Upper lobe of left lung (tissue), 6 donors: ENCODE results near the gene PARP9. TPM values are rescaled to one million over a fixed set of nuclear protein-coding genes. Genes with fewer than 3 reads are reported as not detected.
A peak's percentile ranks its signal among the peaks of the same experiment; 100 is the strongest.

ENCODE experiments used
- ATAC-seq, 2 donors: fragments of 200-7000 bp; cut with Tn5 transposase; one replicate each; pipeline ENCODE4 v1.9.1; 2022; ENCODE audit warnings: mild to moderate bottlenecking in 2 of 2, moderate library complexity in 2 of 2; ENCODE audit not compliant: low FRiP score in 2 of 2
- DNase-seq, 2 donors: peaks; one replicate each; pipeline ENCODE4 v3.0.0-alpha.2; 2019 to 2020
- H3K27ac ChIP-seq, 4 donors: fragments of 200-600 bp; sonication (generic); one replicate each; pipeline ENCODE4 v1.5.1; 2016 to 2019
- H3K27me3 ChIP-seq, 4 donors: fragments of 200-600 bp; sonication (generic); one replicate each; pipeline ENCODE4 v1.5.1; 2017 to 2019
- H3K36me3 ChIP-seq, 4 donors: fragments of 200-600 bp; sonication (generic); one replicate each; pipeline ENCODE4 v1.5.1; 2016 to 2019
- H3K4me1 ChIP-seq, 4 donors: fragments of 200-600 bp; sonication (generic); one replicate each; pipeline ENCODE4 v1.5.1; 2018 to 2019
- H3K4me3 ChIP-seq, 4 donors: fragments of 200-600 bp; sonication (generic); one replicate each; pipeline ENCODE4 v1.5.1; 2017 to 2019; ENCODE audit warnings: mild to moderate bottlenecking in 2 of 4, moderate library complexity in 1 of 4
- H3K9me3 ChIP-seq, 4 donors: fragments of 200-600 bp; sonication (generic); one replicate each; pipeline ENCODE4 v1.5.1; 2018 to 2019
- EP300 ChIP-seq, 4 donors: sonication (generic); formaldehyde crosslinking; IDR thresholded peaks; one replicate each; pipeline ENCODE4 v1.5.1; 2017; ENCODE audit warnings: antibody characterized with exemption in 4 of 4, control low read depth in 2 of 4
- POLR2A ChIP-seq, 4 donors: fragments of 450-650 bp; IDR thresholded peaks; one replicate each; pipeline ENCODE4 v1.5.1; 2016 to 2017; ENCODE audit warnings: antibody characterized with exemption in 4 of 4, mild to moderate bottlenecking in 2 of 4
- POLR2AphosphoS5 ChIP-seq, 2 donors: sonication (generic); formaldehyde crosslinking; IDR thresholded peaks; one replicate each; pipeline ENCODE4 v1.5.1; 2017; ENCODE audit warnings: antibody characterized with exemption in 2 of 2
- WGBS, 2 donors: methylation state at CpG; one replicate each; pipeline ENCODE4 v1.1.5; 2017 to 2018; 5-methylcytosine and 5-hydroxymethylcytosine counted together
- total RNA-seq, 6 donors: library from RNA; depleted of rRNA in 4 of 6; stranded (reverse); fragments of >200 nt in 4 of 6; gene quantifications; one replicate each; pipeline versions ENCODE4 v1.1.0 to v1.2.1, GENCODE V29; 2016 to 2021
- TF ChIP-seq, protein P1 (sequence below), 6 experiments: fragments of 450-650 bp in 4 of 6; fragments of 200-600 bp in 2 of 6; sonication (generic) in 2 of 6; IDR thresholded peaks; one replicate each; pipeline ENCODE4 v1.5.1; 2016 to 2019; ENCODE audit warnings: antibody characterized with exemption in 6 of 6
- donor health status: DM: no; HTN: no; CAD: no; lungs with moderate emphysema.
- donor health status: DM: no; HTN: yes; CAD: no; lungs with severe emphysema.

Gene PARP9
- total RNA-seq, 6 donors from 2014 or later: 49.2 to 70.8 (median 58.0) TPM

DNA sequence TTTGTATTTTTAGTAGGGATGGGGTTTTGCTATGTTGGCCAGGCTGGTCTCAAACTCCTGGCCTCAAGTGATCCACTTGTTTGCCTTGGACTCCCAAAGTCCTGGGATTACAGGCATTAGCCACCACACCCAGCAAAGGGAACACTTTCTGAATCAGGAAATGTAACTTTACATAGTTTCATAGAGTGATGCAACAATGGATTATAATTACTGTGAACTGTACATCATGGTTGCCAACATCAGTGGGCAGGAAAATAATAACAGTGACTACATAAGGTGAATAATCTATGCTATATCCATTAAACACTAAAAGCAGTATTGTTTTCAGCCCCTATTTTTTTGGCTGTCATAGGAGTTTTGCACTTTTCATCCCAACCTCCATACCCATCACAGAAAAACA is 44.4 kb downstream of the PARP9 start:
- Histone ChIP-seq H3K36me3 (no peaks in the 10 kb centered on the region), H3K4me1 (peaks cover 0 to 4% (median 4%) of the 10 kb centered on the region in 4 donors), H3K27ac (no peak overlapping the region), H3K9me3 (no peaks in the 10 kb centered on the region), H3K4me3 (no peak overlapping the region), H3K27me3 (no peaks in the 10 kb centered on the region)
- TF ChIP-seq POLR2AphosphoS5 (IDR thresholded peaks at IDR 0.05) (no peak), EP300 (IDR thresholded peaks at IDR 0.05) (no peak), POLR2A (IDR thresholded peaks at IDR 0.05) (no peak)
- TF ChIP-seq, protein P1, sequence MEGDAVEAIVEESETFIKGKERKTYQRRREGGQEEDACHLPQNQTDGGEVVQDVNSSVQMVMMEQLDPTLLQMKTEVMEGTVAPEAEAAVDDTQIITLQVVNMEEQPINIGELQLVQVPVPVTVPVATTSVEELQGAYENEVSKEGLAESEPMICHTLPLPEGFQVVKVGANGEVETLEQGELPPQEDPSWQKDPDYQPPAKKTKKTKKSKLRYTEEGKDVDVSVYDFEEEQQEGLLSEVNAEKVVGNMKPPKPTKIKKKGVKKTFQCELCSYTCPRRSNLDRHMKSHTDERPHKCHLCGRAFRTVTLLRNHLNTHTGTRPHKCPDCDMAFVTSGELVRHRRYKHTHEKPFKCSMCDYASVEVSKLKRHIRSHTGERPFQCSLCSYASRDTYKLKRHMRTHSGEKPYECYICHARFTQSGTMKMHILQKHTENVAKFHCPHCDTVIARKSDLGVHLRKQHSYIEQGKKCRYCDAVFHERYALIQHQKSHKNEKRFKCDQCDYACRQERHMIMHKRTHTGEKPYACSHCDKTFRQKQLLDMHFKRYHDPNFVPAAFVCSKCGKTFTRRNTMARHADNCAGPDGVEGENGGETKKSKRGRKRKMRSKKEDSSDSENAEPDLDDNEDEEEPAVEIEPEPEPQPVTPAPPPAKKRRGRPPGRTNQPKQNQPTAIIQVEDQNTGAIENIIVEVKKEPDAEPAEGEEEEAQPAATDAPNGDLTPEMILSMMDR (IDR thresholded peaks at IDR 0.05): no peak
- ATAC-seq (no peak), DNase-seq (no peak)

DNA sequence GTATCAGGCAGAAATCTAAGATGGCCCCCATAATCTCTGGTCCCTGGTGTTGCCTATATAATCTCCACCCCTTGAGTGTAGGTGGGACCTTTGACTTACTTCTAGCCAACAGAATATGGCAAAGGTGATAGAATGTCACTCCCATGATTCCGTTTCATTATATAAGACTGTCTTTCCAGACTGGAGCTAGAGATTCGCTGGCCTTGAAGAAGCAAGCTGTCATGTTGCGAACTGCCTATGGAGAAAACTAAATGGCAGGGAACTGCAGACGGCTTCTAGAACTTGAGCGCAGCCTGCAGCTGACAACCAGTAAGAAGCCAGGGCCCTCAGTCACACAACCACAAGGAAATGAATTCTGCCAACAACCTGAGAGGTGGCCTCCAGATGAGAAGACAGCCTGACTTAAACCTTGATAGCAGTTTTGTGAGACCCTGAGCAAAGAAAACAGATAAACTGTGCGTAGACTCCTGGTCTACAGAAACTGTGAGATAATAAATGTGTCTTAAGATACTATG is 47.2 kb downstream of the PARP9 start:
- TF ChIP-seq, protein P1 (IDR thresholded peaks at IDR 0.05): no peak
- TF ChIP-seq EP300 (IDR thresholded peaks at IDR 0.05) (no peak), POLR2A (IDR thresholded peaks at IDR 0.05) (no peak), POLR2AphosphoS5 (IDR thresholded peaks at IDR 0.05) (no peak)
- 91 to 93% methylated on average over 6 of the region's 6 CpGs for WGBS, 2 donors
- DNase-seq: no peak
- H3K4me3 ChIP-seq: no peak overlapping the region
- no peak for ATAC-seq
- H3K9me3 ChIP-seq: no peaks in the 10 kb centered on the region
- H3K4me1 ChIP-seq: peaks cover 10 to 23% (median 18%) of the 10 kb centered on the region in 4 donors
- H3K27me3 ChIP-seq: no peaks in the 10 kb centered on the region
- H3K27ac ChIP-seq: no peak overlapping the region
- no peaks in the 10 kb centered on the region for H3K36me3 ChIP-seq

DNA sequence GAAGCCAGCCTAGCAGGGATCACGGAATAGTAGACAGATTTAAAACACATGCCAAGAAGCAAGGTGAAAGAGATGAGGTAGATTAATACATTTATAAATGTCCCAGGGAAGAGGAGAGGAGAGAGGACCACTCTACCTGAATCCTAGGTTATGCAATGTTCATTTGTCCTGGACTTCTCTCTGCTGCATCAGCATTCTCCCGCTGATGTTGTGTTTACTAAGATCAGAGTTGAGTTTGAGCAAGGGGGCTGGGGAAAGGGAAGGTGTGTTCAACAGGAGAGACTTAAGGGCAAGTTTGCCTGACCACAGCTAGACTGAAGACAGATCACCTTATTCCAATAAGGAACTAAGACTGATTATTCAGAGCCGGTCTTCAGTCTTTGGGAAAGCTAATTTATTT is 48.2 kb downstream of the PARP9 start:
- DNase-seq (no peak), ATAC-seq (no peak)
- no peak overlapping the region for H3K27ac ChIP-seq
- peaks cover 18 to 33% (median 25%) of the 10 kb centered on the region in 4 donors for H3K4me1 ChIP-seq
- H3K27me3 ChIP-seq: no peaks in the 10 kb centered on the region
- H3K36me3 ChIP-seq: no peaks in the 10 kb centered on the region
- TF ChIP-seq EP300 (IDR thresholded peaks at IDR 0.05): no peak
- TF ChIP-seq POLR2AphosphoS5 (IDR thresholded peaks at IDR 0.05): no peak
- H3K4me3 ChIP-seq: no peak overlapping the region
- 94 to 96% methylated on average over 3 of the region's 3 CpGs for WGBS, 2 donors
- no peaks in the 10 kb centered on the region for H3K9me3 ChIP-seq

DNA sequence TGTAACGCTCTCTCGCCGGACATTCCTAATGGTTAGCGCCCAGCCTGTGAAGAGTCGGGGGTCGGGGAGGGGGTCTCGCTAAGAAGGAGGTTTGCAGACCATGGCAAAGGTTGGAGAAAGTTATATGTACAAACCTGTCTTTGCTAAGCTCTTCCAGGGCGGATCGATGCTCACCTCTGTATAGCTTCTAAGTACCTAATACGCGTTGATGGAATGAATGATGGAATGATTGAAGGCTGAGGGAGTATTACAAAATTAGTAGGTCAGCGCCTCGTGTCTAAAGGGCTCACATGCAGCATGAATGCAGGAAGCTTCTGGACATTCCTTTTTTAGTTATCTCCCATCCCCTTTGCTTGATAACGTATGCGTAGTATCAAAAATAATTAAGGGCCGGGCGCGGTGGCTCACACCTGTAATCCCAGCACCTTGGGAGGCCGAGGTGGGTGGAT is 49.1 kb downstream of the PARP9 start:
- 37 to 45% methylated on average over 16 to 19 of the region's 19 CpGs for WGBS, 2 donors
- H3K27me3 ChIP-seq: no peaks in the 10 kb centered on the region
- H3K27ac ChIP-seq: peak overlapping the region; percentile 88 to 100 (median 98)
- no peaks in the 10 kb centered on the region for H3K9me3 ChIP-seq
- peaks cover 22 to 41% (median 27%) of the 10 kb centered on the region in 4 donors for H3K4me1 ChIP-seq
- ATAC-seq (no peak), DNase-seq (no peak)
- no peaks in the 10 kb centered on the region for H3K36me3 ChIP-seq
- peak overlapping the region in 3 of 4 donors; percentile 69 to 95 (median 87) for H3K4me3 ChIP-seq
- no peak for TF ChIP-seq POLR2AphosphoS5 (IDR thresholded peaks at IDR 0.05)
- TF ChIP-seq POLR2A (IDR thresholded peaks at IDR 0.05): no peak
- TF ChIP-seq, protein P1 (IDR thresholded peaks at IDR 0.05): no peak
- TF ChIP-seq EP300 (IDR thresholded peaks at IDR 0.05): no peak

DNA sequence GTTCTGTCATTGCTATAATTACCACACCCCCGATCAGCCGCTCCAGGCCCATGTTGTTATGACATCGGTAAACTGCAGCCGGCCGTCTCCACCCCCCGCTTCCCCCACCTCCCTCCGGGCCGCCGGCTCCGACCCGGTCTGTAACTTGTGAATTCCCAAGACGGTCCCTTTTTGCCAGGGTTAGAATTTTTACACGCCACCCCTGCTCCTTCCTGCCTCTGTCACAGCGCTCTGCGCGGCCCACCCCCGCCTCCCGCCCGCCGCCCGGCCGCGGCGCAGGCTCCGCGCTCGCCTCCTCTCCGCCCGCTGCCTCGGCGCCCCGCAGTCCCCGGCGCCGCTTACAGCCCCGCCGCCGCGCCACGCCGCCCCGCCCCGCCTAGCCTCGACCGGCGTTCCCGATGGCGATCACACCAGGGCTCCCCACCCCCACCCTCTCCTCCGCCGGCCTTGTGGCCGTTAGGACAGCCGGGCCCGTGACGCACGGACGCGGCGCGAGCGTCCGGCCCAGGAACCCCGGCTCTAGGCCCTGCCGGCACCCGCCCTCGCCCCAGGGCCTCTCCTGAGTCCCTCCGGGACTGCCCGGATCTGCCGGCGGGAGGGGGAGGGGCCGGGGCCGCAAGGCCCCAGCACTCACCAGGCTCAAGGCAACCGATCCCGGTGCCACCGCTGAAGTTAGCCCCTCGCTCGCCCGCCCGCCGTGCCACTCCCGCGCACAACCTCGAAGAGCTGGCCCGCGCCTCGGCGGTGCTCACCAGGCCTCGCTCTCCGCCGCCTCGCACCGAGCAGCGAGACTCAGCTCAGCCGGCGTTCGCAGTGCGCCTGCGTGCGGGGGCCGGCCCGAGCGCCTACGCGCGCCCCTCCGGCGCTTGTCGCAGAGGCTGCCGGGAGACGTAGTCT is 49.7 kb downstream of the PARP9 start, which contains the start of gene KPNA1:
Gene KPNA1, minus strand, starts transcription at position 817 of the 897 bp plus-strand sequence. CDS start 18,374 bp downstream, outside the sequence.
- Histone ChIP-seq H3K27me3 (no peaks in the 10 kb centered on the region), H3K9me3 (no peaks in the 10 kb centered on the region), H3K4me1 (peaks cover 22 to 41% (median 27%) of the 10 kb centered on the region in 4 donors), H3K36me3 (no peaks in the 10 kb centered on the region), H3K4me3 (peak within 1 kb of the TSS; percentile 69 to 95 (median 85)), H3K27ac (peak within 1 kb of the TSS; percentile 88 to 100 (median 98))
- TF ChIP-seq EP300 (IDR thresholded peaks at IDR 0.05) (peak in 1 of 4 donors; percentile 46), POLR2A (IDR thresholded peaks at IDR 0.05) (peak in 3 of 4 donors; percentile 93 to 98 (median 98)), POLR2AphosphoS5 (IDR thresholded peaks at IDR 0.05) (peak; percentile 97 to 98)
- TF ChIP-seq, protein P1 (IDR thresholded peaks at IDR 0.05): peak in 1 of 6 experiments; percentile 23
- 0 to 1% methylated on average over 26 to 62 of the region's 109 CpGs for WGBS, 2 donors
- ATAC-seq (peak; percentile 97 to 99), DNase-seq (peak; percentile 90 to 97)
